Dedifferentiated amniotic fluid mesenchymal stem cell (primary cell): ENCODE measurements around the gene RBM12.
"Not testable (repeated sequence)": the region's sequence is repeated elsewhere in the genome, so short reads cannot be mapped to it uniquely, and the experiment has no call there.

Experiments
- DNase-seq: peaks from one replicate; pipeline ENCODE4 v3.0.0-alpha.2; 2016; ENCODE audit errors: extremely low spot score

The RBM12 gene

GRCh38 chr20:35664466-35665206, at the start of gene RBM12, which contains the start of gene CPNE1:
RBM12 (minus strand) TSS chr20:35664900; CDS start chr20:35655322, 9,578 bp downstream.
CPNE1 (minus strand) TSS chr20:35664900; CDS start chr20:35632923, 31,977 bp downstream.
- DNase-seq: peak; percentile 90

DNA sequence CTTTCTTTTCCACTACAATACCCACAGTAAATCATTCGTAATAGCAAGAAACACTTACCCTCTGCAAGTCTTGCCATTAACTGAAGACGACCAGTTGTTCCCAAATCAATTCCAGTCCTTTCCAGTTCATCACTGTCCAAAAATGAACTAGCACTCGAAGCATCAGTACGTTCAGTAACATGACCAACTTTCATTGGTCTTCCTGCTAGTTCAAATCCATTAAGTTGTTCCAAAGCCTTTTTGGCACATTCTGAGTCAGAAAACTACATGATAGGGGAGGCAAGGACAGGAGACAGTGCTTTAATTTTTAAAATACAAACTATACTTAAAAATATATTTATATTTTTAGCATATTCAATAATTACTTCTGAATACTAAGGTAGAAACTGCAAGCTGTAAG, 49.4 kb upstream of the RBM12 start:
- no peak for DNase-seq

DNA sequence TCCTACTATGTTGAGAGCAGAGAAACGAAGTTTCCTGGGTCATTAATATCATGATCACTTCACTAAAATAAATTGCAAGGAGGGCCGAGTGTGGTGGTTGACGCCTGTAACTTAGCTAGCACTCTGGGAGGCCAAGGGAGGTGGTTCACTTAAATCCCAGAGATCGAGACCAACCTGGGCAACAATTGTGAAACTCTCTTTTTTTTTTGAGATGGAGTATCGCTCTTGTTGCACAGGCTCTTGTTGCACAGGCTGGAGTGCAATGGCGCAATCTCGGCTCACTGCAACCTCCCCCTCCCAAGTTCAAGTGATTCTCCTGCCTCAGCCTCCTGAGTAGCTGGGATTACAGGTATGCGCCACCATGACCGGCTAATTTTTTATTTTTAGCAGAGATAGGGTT, 48.4 kb upstream of the RBM12 start:
- not testable (repeated sequence) for DNase-seq

- no peak for DNase-seq
Observed at GRCh38 chr20:35711588-35712209, 47.0 kb upstream of the RBM12 start.

DNA sequence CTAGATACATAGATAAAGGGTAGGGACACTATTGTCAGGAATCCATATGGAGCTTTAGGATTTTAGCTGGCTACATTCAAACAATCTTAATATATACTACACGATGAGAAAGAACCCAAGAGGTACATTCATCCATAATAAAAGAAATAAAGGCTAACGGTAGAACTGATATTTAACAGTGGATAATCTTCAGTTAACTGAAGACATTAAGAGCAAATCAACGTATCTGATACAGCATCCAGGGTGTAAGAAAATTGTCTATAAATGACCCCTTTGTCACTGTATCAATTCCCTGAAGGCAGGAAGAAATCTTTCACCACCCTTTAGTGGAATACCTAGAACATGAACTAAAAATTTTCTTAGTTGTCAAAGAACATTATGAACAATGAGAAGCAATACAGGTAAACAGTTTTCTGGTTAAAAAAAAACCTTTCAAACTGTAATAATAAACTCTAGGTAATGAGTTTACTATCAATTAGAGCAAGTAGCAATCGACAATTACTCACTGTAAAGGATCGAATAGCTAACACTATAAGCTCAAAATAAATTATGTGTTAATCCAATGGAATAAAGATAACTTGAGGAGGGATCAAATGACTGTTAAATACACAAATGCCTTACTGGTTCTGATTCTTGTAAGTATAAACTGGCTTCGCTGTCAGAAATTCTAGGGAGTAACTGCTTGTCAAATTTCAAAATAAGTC, 46.3 kb upstream of the RBM12 start:
- no peak for DNase-seq

GRCh38 chr20:35710039-35710438, 45.3 kb upstream of the RBM12 start:
- no peak for DNase-seq

DNA sequence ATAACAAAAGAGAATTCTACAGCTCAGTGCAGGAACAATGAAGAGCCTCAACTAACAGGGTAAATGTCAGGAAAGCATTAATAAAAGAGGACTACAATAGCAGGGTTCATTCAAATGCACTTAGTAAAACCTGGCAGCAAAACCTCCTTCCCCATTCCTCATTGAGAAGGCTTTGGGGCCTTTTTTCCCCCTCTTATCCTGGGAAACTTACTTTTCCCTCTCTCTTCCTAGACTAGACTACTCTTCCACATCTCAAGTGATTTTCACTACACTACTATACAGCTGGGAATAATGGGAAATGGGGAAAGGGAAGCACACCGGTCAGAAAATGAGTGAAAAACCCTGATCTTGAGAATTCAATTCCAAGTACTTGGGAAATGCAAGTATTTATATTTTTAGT, 44.6 kb upstream of the RBM12 start:
- DNase-seq: no peak

- DNase-seq: no peak
Observed at GRCh38 chr20:35708502-35708901, 43.8 kb upstream of the RBM12 start.

DNA sequence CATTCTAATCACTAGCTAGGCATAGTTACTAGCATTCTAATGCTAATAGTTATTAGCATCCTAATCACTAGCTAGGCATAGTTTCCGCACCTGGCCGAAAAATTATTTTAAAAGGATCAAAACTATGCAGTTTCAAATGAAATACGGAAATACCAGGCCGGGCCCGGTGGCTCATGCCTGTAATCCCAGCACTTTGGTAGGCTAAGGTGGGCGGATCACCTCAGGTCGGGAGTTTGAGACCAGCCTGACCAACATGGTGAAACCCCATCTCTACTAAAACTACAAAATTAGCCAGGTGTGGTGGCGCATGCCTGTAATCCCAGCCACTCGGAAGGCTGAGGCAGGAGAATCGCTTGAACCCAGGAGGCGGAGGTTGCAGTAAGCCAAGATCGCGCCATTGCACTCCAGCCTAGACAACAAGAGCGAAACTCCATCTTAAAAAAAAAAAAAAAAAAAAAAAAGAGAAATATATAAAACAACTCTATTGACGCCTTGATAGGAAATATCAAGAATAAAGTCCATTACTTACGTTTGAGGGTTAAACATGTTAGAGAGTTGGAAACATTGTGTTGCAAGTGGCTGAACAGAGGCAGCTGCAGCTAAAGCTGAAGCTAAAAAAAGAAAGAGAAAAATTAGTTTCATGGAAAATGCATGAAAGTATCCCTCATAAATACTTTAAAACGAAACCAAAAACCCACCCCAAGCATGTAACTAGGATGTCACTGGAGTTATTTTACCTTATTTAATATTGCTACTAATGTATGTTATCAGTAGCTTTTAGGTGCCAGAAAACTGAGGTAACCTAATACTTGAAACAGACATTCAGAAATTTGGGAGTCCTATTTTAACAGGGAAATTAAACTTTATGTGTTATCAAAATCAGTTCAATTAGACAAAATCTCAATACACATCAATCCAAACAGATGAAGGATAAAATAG, 42.2 kb upstream of the RBM12 start:
- not testable (repeated sequence) for DNase-seq

- DNase-seq: not testable (repeated sequence)
Observed at GRCh38 chr20:35705894-35706293, 41.2 kb upstream of the RBM12 start.

DNA sequence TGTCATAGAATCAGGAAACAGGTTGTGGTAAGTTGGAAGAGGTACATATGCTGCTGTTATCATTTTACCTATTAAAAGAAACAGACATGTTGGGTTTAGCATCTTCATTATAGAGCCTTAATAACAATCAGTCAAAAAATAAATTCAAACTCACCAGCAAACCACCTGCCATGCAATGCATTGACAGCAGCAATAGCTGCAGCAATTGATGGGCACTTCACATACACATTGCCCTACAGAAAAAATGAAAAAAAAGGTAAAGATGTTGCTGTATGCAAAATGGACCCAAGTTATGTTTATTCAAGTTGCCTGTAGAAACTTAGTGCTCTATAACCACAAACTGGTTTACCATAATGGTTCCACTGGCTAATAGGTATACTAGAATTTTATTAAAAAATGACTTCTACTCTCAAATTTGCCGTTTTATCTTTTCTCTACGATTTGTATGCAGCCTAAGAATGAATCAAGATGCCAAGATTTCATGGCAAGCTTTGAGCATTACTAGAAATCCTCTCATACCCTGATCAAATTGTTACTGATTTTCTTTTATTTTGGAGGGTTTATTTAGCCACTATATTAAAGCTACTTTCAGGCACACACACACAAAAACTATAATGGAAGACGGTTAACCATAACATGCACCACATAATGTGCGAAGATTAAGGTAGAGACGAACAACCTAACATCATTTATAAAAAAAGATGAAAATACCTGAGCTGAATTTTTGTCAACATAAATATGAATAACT, 40.0 kb upstream of the RBM12 start:
- DNase-seq: no peak

GRCh38 chr20:35702824-35703695, 38.4 kb upstream of the RBM12 start:
- no peak for DNase-seq

DNA sequence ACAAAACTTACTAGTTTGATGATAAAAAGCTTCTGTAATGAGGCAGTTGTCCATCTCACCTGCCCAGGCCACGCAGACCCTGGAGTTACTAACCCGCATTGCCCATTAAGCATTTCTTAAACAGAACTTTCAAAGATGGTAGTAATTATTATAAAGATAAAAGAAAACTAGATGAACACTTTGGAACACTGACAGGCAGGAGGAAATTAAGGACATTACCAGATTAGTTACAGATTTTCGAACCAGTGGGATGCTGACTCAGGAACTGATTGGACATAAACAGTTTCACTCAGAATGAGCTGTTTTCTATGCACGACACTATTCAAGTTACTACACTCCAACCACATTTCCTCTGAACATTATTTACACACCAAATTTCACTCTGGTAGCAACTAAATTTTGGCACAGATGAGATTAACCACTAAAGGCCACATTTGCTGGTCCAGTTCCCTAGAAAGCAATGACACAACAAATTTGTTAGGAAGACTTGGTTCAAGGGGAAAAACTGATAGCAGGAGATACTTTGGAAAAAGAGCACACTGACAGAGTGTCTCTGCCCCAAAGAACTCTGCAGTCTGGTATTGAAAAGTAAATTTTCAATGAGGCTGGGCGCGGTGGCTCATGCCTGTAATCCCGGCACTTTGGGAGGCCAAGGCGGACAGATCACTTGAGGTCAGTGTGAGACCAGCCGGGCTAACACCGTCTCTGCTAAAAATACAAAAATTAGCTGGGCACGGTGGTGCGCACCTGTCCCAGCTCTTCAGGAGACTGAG, 37.5 kb upstream of the RBM12 start:
- no peak for DNase-seq

DNA sequence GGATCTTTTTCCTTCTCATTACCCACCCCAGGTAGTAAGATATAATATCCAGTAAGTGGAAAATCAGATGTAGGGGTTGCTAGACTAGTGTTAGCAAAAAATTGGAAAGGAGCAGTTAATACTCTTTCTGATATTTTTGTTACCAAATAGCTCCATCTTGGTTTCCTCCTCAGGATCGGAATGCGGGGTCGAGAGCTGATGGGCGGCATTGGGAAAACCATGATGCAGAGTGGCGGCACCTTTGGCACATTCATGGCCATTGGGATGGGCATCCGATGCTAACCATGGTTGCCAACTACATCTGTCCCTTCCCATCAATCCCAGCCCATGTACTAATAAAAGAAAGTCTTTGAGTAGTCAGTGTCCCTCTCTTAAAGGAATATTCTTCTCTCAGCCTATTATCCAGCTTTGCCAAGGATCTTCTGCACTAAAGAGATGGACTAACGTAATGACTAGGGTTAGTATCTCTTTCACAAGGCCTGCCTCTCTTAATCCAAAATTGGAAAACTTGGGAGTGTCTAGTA, 36.0 kb upstream of the RBM12 start:
- no peak for DNase-seq

DNA sequence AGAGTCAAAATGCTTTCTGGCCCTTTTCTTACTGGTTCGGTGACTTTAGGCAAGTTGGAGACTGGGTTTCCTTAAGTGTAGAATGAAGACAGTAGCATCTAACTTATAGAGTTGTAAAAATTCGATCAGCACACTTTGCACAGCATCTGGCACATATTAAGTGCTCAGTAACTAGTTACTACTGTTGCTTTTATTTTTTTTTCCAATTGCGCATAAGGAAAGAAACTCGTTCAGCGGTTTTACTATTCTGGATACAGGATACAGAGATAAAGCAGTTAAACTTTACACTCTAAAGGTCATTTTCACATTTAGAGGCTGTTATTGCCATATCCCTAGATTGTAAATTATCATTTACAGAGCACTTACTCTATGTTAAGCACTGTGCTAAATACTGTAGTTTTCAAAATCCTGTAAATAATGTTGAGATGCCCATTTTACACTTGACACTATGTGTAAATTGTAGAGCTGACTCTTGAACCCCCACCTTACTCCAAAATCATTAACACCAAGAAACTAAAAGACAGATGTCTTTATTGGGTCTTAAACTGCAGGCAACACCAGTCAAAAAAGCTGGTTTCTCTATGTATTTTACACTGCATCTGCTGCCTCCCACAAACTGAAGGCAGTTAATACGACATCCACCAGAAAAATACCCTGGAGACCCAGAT, 35.4 kb upstream of the RBM12 start:
- no peak for DNase-seq

- DNase-seq: peak; percentile 72
Observed at GRCh38 chr20:35699127-35699956, 34.6 kb upstream of the RBM12 start, which contains the start of the genes NFS1 and ROMO1. NFS1 (minus strand) TSS chr20:35699352; CDS start chr20:35699288, 64 bp downstream. ROMO1 (plus strand) TSS chr20:35699405; CDS start chr20:35699633, 228 bp downstream.
